Measurements from ENCODE around the gene NOL3.

DNA sequence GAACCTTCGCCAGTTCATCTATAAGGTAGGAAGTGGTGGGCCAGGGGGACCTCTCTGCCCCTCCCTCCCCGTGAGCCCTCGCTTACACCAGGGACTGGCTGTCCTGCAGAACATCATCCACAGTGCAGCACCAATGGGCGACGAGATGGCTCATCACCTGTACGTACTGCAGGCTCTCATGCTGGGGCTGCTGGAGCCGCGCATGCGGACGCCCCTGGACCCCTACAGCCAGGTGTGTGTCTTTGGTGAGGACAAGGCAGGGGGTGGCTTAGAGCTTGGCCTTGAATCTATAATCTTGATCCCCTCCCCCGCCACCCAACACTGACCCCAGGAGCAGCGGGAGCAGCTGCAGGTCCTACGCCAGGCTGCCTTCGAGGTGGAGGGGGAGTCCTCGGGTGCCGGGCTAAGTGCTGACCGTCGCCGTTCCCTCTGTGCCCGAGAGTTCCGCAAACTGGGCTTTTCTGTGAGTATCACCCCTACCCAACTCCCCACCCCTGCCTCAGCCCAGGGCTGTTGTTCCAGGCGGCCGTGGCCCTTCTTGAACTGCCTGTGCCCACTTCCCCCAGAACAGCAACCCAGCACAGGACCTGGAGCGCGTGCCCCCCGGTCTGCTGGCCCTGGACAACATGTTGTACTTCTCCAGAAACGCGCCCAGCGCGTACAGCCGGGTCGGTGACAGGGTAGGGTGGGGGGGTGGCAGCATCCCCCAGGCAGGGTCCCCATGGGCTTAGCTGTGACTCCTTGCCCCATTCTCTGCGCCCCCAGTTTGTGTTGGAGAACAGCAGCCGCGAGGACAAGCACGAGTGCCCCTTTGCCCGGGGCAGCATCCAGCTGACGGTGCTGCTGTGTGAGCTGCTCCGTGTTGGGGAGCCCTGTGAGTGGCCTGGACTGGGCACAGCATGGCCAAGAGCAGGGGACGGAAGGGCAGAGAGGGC, 31.3 kb downstream of the NOL3 start:
- no peak for TF ChIP-seq POLR2A (IDR thresholded peaks at IDR 0.05)
- TF ChIP-seq, protein P1, sequence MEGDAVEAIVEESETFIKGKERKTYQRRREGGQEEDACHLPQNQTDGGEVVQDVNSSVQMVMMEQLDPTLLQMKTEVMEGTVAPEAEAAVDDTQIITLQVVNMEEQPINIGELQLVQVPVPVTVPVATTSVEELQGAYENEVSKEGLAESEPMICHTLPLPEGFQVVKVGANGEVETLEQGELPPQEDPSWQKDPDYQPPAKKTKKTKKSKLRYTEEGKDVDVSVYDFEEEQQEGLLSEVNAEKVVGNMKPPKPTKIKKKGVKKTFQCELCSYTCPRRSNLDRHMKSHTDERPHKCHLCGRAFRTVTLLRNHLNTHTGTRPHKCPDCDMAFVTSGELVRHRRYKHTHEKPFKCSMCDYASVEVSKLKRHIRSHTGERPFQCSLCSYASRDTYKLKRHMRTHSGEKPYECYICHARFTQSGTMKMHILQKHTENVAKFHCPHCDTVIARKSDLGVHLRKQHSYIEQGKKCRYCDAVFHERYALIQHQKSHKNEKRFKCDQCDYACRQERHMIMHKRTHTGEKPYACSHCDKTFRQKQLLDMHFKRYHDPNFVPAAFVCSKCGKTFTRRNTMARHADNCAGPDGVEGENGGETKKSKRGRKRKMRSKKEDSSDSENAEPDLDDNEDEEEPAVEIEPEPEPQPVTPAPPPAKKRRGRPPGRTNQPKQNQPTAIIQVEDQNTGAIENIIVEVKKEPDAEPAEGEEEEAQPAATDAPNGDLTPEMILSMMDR (IDR thresholded peaks at IDR 0.05), result no peak
- no peak for TF ChIP-seq POLR2AphosphoS5 (IDR thresholded peaks at IDR 0.05)

Measured in suprapubic skin (tissue), 4 donors.